ENCODE measurements around the gene BLVRB.

DNA sequence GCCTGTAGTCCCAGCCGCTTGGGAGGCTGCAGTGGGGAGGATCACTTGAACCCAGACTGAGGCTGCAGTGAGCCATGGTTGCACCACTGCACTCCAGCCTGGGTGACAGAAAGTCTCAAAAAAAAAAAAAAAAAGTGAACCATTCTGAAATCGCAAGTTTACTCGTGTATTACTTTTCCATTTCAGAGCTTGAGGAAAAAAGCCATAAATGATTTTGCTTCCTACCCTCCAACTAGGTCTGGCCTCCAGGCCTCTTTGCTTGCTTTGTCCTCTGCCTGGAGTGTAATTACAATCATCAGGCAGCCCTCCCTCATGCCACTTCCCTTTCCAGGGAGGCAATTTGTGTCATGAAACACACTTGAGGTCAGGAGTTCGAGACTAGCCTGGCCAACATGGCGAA is 8.5 kb downstream of the BLVRB start:
- TF ChIP-seq CTCF (IDR thresholded peaks at IDR 0.05) (no peak), ZFX (IDR thresholded peaks at IDR 0.05; ENCODE audit: borderline replicate concordance) (no peak)

Measured in 22Rv1 (cell line).